ENCODE results near the gene TCF23.

The TCF23 gene

GRCh38 chr2:27117995-27118524 is 30.7 kb upstream of the TCF23 start (continued):
- no peak for TF ChIP-seq ZNF530 (tag by site-specific recombination; IDR thresholded peaks at IDR 0.05; ENCODE audit: low read depth)

- POLR2A ChIA-PET, result no interaction called here
- H3K27ac ChIP-seq (ENCODE audit: extremely low read depth, low read depth, low read length), result peak within 1 kb of the TSS; percentile 67; the same call in 1 of the 2 replicates
- CTCF ChIA-PET, result interaction anchor here (0.6 to 0.8 kb wide), 2 partner anchors 32 to 73 kb away, joined by 3 read pairs; no protein-coding TSS in a partner anchor
- no peaks in the 10 kb centered on the region for H3K9me3 ChIP-seq (ENCODE audit: control insufficient read depth, insufficient read depth, low read depth, low read length)
- no peaks in the 10 kb centered on the region for H3K4me1 ChIP-seq (ENCODE audit: control insufficient read depth, insufficient read depth, low read length)
- H3K36me3 ChIP-seq (ENCODE audit: control insufficient read depth in 2 of 2, insufficient read depth in 1 of 2, low read length in 2 of 2), result no peaks in the 10 kb centered on the region
- H3K4me3 ChIP-seq (ENCODE audit: low read depth, low read length), result peak within 1 kb of the TSS; percentile 34
- peak; percentile 49; the same call in 1 of the 2 replicates for TF ChIP-seq ZNF777 (tag by site-specific recombination; IDR thresholded peaks at IDR 0.05; ENCODE audit: borderline replicate concordance)
- TF ChIP-seq ZIC2 (tag by site-specific recombination; IDR thresholded peaks at IDR 0.05), result peak; percentile 63; the same call in 1 of the 2 replicates
- no peak for TF ChIP-seq ZNF324 (tag by site-specific recombination; IDR thresholded peaks at IDR 0.05)
- peak; percentile 16; the same call in 1 of the 2 replicates for TF ChIP-seq ZNF600 (tag by site-specific recombination; IDR thresholded peaks at IDR 0.05)
- peak; percentile 59 for TF ChIP-seq GLIS2 (tag by site-specific recombination; IDR thresholded peaks at IDR 0.05)
- 0 out of 2 replicates have a peak, but pooled peaks have one; percentile 3 for TF ChIP-seq ZNF341 (tag by site-specific recombination; IDR thresholded peaks at IDR 0.05; ENCODE audit: low read depth)
- TF ChIP-seq ZNF280D (tag by site-specific recombination; IDR thresholded peaks at IDR 0.05), result no peak
- peak; percentile 15; the same call in 1 of the 2 replicates for TF ChIP-seq ZBTB17 (tag by site-specific recombination; IDR thresholded peaks at IDR 0.05)
- peak; percentile 26; the same call in 1 of the 2 replicates for TF ChIP-seq PATZ1 (tag by site-specific recombination; IDR thresholded peaks at IDR 0.05)
- no peak for TF ChIP-seq PRDM4 (tag by site-specific recombination; IDR thresholded peaks at IDR 0.05)
- peak; percentile 89 for TF ChIP-seq ZSCAN4 (tag by site-specific recombination; IDR thresholded peaks at IDR 0.05)
- peak; percentile 19; the same call in 1 of the 2 replicates for TF ChIP-seq CTCF (tag by site-specific recombination; IDR thresholded peaks at IDR 0.05)
- TF ChIP-seq ZNF19 (tag by site-specific recombination; IDR thresholded peaks at IDR 0.05; ENCODE audit: low read depth), result no peak
- TF ChIP-seq ZNF114 (tag by site-specific recombination; IDR thresholded peaks at IDR 0.05), result no peak
- TF ChIP-seq ZEB2 (tag by site-specific recombination; IDR thresholded peaks at IDR 0.05), result no peak
- TF ChIP-seq ZNF398 (tag by site-specific recombination; IDR thresholded peaks at IDR 0.05), result peak; percentile 78
- TF ChIP-seq ZBTB26 (tag by site-specific recombination; optimal IDR thresholded peaks at IDR 0.05), result peak; percentile 98
- peak; percentile 67; the same call in 1 of the 2 replicates for TF ChIP-seq GLIS1 (tag by site-specific recombination; IDR thresholded peaks at IDR 0.05)
- 0 out of 2 replicates have a peak, but pooled peaks have one; percentile 20 for TF ChIP-seq ZBTB8A (tag by site-specific recombination; IDR thresholded peaks at IDR 0.05)
These were observed 30.1 kb upstream of the TCF23 start, which contains the start of gene CGREF1 for GRCh38 chr2:27118525-27119329. TSS of gene CGREF1 (minus strand) at chr2:27119128. CDS start at chr2:27104366, 14,762 bp downstream.

Measured in HEK293 (cell line).